Osteoblast (primary cell): ENCODE measurements around the gene TESK1. TPM values are rescaled to one million over a fixed set of nuclear protein-coding genes. Genes with fewer than 3 reads are reported as not detected.
"Not testable (repeated sequence)": the region's sequence is repeated elsewhere in the genome, so short reads cannot be mapped to it uniquely, and the experiment has no call there.

Source experiments
- DNase-seq: peaks from one replicate; pipeline ENCODE4 v3.0.0; 2011; ENCODE audit warnings: low spot score, mixed read lengths; ENCODE audit not compliant: insufficient read length; ENCODE audit errors: missing footprints
- H2AFZ ChIP-seq: 2 replicates; pipeline ENCODE4 v1.6.0; 2011; ENCODE audit warnings: mild to moderate bottlenecking, low read length
- H3K27ac ChIP-seq: 2 replicates; pipeline ENCODE4 v1.5.1; 2011; ENCODE audit warnings: mild to moderate bottlenecking, low read depth, low read length, moderate library complexity
- H3K27me3 ChIP-seq: 2 replicates; pipeline ENCODE4 v1.6.0; 2012; ENCODE audit warnings: mild to moderate bottlenecking, control low read depth, inconsistent platforms, low read length, moderate library complexity; ENCODE audit not compliant: insufficient read depth
- H3K36me3 ChIP-seq: 2 replicates; pipeline ENCODE4 v1.5.1; 2011; ENCODE audit warnings: mild to moderate bottlenecking, low read length, control low read depth, moderate library complexity; ENCODE audit not compliant: insufficient read depth
- H3K4me1 ChIP-seq: 2 replicates; pipeline ENCODE4 v1.5.1; 2011; ENCODE audit warnings: mild to moderate bottlenecking, low read length, control low read depth, moderate library complexity; ENCODE audit not compliant: insufficient read depth
- H3K4me2 ChIP-seq: 2 replicates; pipeline ENCODE4 v1.6.0; 2011; ENCODE audit warnings: mild to moderate bottlenecking, low read length; ENCODE audit not compliant: insufficient read depth
- H3K4me3 ChIP-seq: fragments of 200-600 bp; sonication (generic); 3 replicates; pipeline ENCODE4 v1.5.1; 2012; ENCODE audit warnings: mild to moderate bottlenecking, low read length, inconsistent platforms; ENCODE audit not compliant: insufficient read depth
- H3K79me2 ChIP-seq: 2 replicates; pipeline ENCODE4 v1.6.0; 2012; ENCODE audit warnings: mild to moderate bottlenecking, low read length, control low read depth, inconsistent platforms; ENCODE audit not compliant: insufficient read depth
- H3K9me3 ChIP-seq: 2 replicates; pipeline ENCODE4 v1.5.1; 2011; ENCODE audit warnings: low read depth, low read length, control low read depth
- H4K20me1 ChIP-seq: 2 replicates; pipeline ENCODE4 v1.6.0; 2012; ENCODE audit warnings: mild to moderate bottlenecking, low read length, control low read depth; ENCODE audit not compliant: insufficient read depth
- total RNA-seq: library from RNA; depleted of rRNA; stranded (reverse); fragments of >200 nt; gene quantifications from 2 replicates; pipeline ENCODE4 v1.2.3, GENCODE V29; 2012
- TF ChIP-seq, protein P1 (sequence below): IDR thresholded peaks from 2 replicates; pipeline ENCODE4 v1.5.1; 2011; ENCODE audit warnings: mild to moderate bottlenecking, low read depth, low read length, moderate library complexity; ENCODE audit errors: extremely low read depth

The TESK1 gene
- total RNA-seq, 1 donor = 18.5 TPM

DNA sequence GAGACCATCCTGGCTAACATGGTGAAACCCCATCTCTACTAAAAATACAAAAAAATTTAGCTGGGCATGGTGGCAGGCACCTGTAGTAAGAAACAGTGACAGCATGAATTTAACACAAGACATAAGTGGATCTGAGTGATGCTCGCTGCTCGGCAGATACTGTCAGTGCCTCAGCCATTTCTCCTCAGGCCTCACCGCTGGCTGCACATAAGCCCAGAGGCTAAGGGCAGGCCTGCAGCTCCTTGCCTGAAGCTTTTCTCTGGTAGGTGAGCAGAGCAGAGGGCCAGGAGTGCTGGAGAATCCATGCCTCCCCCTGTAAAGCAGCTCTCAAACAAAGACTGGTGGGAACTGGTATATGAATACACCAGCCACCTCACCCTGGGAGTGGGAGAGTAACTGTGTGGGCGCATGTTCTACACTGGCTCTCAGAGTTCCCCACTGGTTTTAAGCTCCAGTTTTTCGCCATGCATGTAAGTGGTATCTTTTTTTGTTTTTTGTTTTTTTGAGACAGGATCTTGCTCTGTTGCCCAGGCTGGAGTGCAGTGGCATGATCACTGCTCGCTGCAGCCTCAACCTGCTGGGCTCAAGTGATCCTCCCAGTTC lies 23.4 kb downstream of the TESK1 start:
- no peaks in the 10 kb centered on the region for H3K79me2 ChIP-seq
- no peak for DNase-seq
- no peaks in the 10 kb centered on the region for H3K4me1 ChIP-seq
- no peak overlapping the region for H3K4me2 ChIP-seq
- H3K27ac ChIP-seq = no peak overlapping the region
- TF ChIP-seq, protein P1, sequence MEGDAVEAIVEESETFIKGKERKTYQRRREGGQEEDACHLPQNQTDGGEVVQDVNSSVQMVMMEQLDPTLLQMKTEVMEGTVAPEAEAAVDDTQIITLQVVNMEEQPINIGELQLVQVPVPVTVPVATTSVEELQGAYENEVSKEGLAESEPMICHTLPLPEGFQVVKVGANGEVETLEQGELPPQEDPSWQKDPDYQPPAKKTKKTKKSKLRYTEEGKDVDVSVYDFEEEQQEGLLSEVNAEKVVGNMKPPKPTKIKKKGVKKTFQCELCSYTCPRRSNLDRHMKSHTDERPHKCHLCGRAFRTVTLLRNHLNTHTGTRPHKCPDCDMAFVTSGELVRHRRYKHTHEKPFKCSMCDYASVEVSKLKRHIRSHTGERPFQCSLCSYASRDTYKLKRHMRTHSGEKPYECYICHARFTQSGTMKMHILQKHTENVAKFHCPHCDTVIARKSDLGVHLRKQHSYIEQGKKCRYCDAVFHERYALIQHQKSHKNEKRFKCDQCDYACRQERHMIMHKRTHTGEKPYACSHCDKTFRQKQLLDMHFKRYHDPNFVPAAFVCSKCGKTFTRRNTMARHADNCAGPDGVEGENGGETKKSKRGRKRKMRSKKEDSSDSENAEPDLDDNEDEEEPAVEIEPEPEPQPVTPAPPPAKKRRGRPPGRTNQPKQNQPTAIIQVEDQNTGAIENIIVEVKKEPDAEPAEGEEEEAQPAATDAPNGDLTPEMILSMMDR = no peak
- no peaks in the 10 kb centered on the region for H4K20me1 ChIP-seq
- no peaks in the 10 kb centered on the region for H3K27me3 ChIP-seq
- no peak overlapping the region for H3K4me3 ChIP-seq
- H3K36me3 ChIP-seq = no peaks in the 10 kb centered on the region
- H3K9me3 ChIP-seq = no peaks in the 10 kb centered on the region
- no peak overlapping the region for H2AFZ ChIP-seq

DNA sequence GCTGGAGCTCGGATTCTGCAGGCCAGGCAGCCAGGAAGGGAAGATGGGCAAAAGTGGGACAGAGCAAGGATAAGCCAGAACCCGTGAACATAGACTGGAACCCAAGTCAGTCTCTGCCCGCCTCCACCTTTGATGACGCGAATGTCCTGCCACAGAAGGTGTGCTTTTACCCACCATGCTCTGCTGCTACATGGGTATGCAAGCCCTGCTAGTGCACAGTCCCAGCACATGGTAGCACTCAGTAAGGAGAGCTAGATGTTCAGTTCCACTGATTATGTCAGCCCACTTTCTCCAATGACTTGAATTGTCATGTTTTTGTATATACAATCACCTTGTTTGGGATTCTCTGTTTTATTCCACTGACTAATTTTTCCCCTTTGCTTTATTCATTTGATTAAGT lies 24.5 kb downstream of the TESK1 start:
- Histone ChIP-seq H3K27me3 (no peaks in the 10 kb centered on the region), H3K4me3 (no peak overlapping the region), H3K27ac (no peak overlapping the region), H2AFZ (no peak overlapping the region), H3K4me1 (no peaks in the 10 kb centered on the region), H3K36me3 (no peaks in the 10 kb centered on the region), H4K20me1 (no peaks in the 10 kb centered on the region), H3K9me3 (no peaks in the 10 kb centered on the region), H3K4me2 (no peak overlapping the region), H3K79me2 (no peaks in the 10 kb centered on the region)
- TF ChIP-seq, protein P1 = no peak
- DNase-seq = no peak

DNA sequence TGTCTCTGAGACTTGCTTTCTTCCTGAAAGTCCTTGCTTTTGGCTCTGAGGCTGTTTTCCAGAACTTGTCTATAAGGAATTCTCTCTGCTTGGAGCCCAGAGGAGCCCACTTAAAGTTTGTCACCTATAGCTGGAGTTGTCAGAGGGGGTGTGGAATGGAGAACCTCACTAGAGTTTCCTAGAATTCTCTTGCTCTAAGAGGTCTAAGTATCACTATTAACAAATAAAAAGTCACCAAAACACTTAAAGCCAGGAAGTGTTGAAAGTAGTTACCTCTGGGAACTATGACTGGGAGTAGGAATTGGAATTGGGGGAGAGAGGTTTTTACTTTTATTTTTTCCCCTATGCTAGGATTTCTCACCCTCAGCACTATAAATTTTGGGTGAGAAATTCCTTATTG lies 30.7 kb downstream of the TESK1 start:
- Histone ChIP-seq H3K27me3 (no peaks in the 10 kb centered on the region), H3K36me3 (no peaks in the 10 kb centered on the region), H3K4me3 (no peak overlapping the region), H3K9me3 (no peaks in the 10 kb centered on the region), H3K79me2 (no peaks in the 10 kb centered on the region), H3K4me2 (no peak overlapping the region), H2AFZ (peak overlapping the region; percentile 51), H3K27ac (no peak overlapping the region), H4K20me1 (no peaks in the 10 kb centered on the region), H3K4me1 (peaks cover 12% of the 10 kb centered on the region)
- no peak for DNase-seq
- TF ChIP-seq, protein P1 = no peak

DNA sequence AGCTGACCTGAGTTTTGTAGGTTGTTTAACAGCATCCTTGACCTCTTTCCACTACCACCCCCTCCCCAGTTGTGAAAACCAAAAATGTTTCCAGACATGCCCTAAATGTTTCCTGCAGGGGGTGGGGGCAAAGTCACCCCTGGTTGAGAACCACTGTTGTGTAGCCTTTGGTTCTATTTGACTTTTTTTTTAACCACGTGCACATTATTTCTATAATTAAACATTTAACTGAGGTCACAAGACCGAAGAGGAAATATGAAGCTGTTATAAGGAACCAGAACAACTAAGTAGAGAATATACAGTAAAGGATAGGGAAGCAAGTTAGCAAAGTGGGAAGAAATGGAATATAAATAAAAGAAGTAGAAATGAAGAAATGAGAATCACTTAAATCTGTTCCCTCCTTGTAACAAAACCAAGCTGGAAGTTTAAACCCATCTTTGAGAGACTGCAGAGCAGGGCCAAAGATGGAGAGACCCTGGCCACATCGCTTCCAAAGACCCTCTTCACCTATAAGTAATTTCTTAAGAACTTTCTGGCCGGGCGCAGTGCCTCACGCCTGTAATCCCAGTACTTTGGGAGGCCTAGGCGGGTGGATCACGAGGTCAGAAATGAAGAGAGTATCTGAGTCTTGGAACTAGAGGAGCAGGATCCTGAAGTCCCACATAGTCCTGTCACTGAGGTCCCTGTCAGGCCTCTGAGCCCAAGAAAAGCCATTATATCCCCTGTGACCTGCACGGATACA lies 31.2 kb downstream of the TESK1 start:
- DNase-seq = no peak
- no peaks in the 10 kb centered on the region for H3K27me3 ChIP-seq
- no peak overlapping the region for H3K27ac ChIP-seq
- H3K4me3 ChIP-seq = no peak overlapping the region
- no peaks in the 10 kb centered on the region for H3K79me2 ChIP-seq
- H3K9me3 ChIP-seq = no peaks in the 10 kb centered on the region
- H2AFZ ChIP-seq = no peak overlapping the region
- H3K4me2 ChIP-seq = no peak overlapping the region
- no peaks in the 10 kb centered on the region for H4K20me1 ChIP-seq
- TF ChIP-seq, protein P1 = no peak
- H3K4me1 ChIP-seq = peaks cover 12% of the 10 kb centered on the region
- no peaks in the 10 kb centered on the region for H3K36me3 ChIP-seq

DNA sequence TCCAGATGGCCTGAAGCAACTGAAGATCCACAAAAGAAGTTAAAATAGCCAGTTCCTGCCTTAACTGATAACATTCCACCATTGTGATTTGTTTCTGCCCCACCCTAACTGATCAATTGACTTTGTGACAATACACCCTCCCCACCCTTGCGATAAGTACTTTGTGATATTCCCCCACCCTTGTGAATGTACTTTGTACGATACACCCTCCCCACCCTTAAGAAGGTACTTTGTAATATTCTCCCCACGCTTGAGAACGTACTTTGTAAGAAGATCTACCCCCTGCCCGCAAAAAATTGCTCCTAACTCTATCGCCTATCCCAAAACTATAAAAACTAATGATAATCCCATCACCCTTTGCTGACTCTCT lies 31.8 kb downstream of the TESK1 start:
- not testable (repeated sequence) for H3K4me2 ChIP-seq, H3K27me3 ChIP-seq, H2AFZ ChIP-seq, H3K27ac ChIP-seq, H3K4me3 ChIP-seq, H3K79me2 ChIP-seq, H3K9me3 ChIP-seq, H4K20me1 ChIP-seq, DNase-seq, H3K36me3 ChIP-seq
- peaks cover 12% of the 10 kb centered on the region for H3K4me1 ChIP-seq

DNA sequence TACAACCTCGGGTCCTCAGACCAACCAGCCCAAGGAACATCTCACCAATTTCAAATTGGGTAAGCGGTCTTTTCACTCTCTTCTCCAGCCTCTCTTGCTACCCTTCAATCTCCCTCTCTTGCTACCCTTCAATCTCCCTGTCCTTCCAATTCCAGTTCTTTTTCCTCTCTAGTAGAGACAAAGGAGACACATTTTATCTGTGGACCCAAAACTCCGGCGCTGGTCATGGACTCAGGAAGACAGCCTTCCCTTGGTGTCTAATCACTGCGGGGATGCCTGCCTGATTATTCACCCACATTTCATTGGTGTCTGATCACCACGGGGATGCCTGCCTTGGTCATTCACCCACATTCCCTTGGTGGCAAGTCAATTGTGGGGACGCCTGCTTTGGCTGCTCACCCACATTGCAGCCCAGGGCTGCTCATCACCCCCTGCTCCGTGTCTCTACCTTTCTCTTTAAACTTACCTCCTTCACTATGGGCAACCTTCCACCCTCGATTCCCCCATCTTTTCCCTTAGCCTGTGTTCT lies 32.4 kb downstream of the TESK1 start:
- Histone ChIP-seq H3K4me2 (peak overlapping the region; percentile 11), H3K4me1 (peaks cover 12% of the 10 kb centered on the region)
- not testable (repeated sequence) for H3K27me3 ChIP-seq, H4K20me1 ChIP-seq, H3K4me3 ChIP-seq, H2AFZ ChIP-seq, H3K27ac ChIP-seq, DNase-seq, H3K79me2 ChIP-seq, H3K9me3 ChIP-seq, H3K36me3 ChIP-seq
